HepG2 (cell line): ENCODE results near the gene SIRPA. TPM values are rescaled to one million over a fixed set of nuclear protein-coding genes. Genes with fewer than 3 reads are reported as not detected.
A peak's percentile ranks its signal among the peaks of the same experiment; 100 is the strongest.

Experiments used
- ARID2 ChIP-seq: sonication (generic); formaldehyde crosslinking; IDR thresholded peaks from 2 replicates; pipeline ENCODE4 v1.8.1; 2022; ENCODE audit warnings: mild to moderate bottlenecking, missing genetic modification reagents, borderline replicate concordance
- ERF ChIP-seq: IDR thresholded peaks from 2 replicates; pipeline ENCODE4 v1.6.1; 2018; ENCODE audit warnings: missing biosample characterization, missing genetic modification reagents
- EZH2 ChIP-seq: conservative IDR thresholded peaks from 2 replicates; pipeline ENCODE4 v1.6.1; 2012; ENCODE audit warnings: mild to moderate bottlenecking, low read depth, low read length, moderate library complexity
- GTF3A ChIP-seq: sonication (generic); formaldehyde crosslinking; conservative IDR thresholded peaks from 2 replicates; pipeline ENCODE4 v1.4.0; 2020; ENCODE audit warnings: mild to moderate bottlenecking, missing genetic modification reagents
- HES4 ChIP-seq: sonication (generic); formaldehyde crosslinking; IDR thresholded peaks from 2 replicates; pipeline ENCODE4 v1.9.0; 2021; ENCODE audit warnings: mild to moderate bottlenecking, missing genetic modification reagents, borderline replicate concordance
- KLF16 ChIP-seq, 2 experiments: sonication (generic) in 1 of 2; formaldehyde crosslinking in 1 of 2; IDR thresholded peaks; 2 replicates each; pipeline versions ENCODE4 v1.6.1 to v1.8.0; 2016 to 2023; ENCODE audit warnings: missing genetic modification reagents in 2 of 2, missing compliant biosample characterization in 1 of 2
- MBNL3 ChIP-seq: fragments of 250-450 bp; sonication (Bioruptor Pico); conservative IDR thresholded peaks from 2 replicates; pipeline ENCODE4 v1.8.0; 2022; ENCODE audit warnings: mild to moderate bottlenecking, inconsistent platforms
- MLX ChIP-seq: IDR thresholded peaks from 2 replicates; pipeline ENCODE4 v1.6.1; 2016
- NR0B2 ChIP-seq: sonication (generic); formaldehyde crosslinking; IDR thresholded peaks from 2 replicates; pipeline ENCODE4 v1.4.0; 2020; ENCODE audit warnings: mild to moderate bottlenecking, missing genetic modification reagents
- PAWR ChIP-seq: sonication (generic); formaldehyde crosslinking; IDR thresholded peaks from 2 replicates; pipeline ENCODE4 v1.4.0; 2020; ENCODE audit warnings: missing genetic modification reagents, mild to moderate bottlenecking, borderline replicate concordance
- RBM22 ChIP-seq: fragments of 200-400 bp; formaldehyde crosslinking; optimal IDR thresholded peaks from 2 replicates; pipeline ENCODE3; 2017; ENCODE audit warnings: mild to moderate bottlenecking, low read length, moderate library complexity
- RFX3 ChIP-seq: IDR thresholded peaks from 2 replicates; pipeline ENCODE4 v1.6.1; 2016; ENCODE audit warnings: missing biosample characterization, missing genetic modification reagents
- RXRB ChIP-seq: IDR thresholded peaks from 2 replicates; pipeline ENCODE4 v1.6.1; 2016; ENCODE audit warnings: borderline replicate concordance, missing genetic modification reagents, missing compliant biosample characterization
- SCMH1 ChIP-seq: sonication (generic); formaldehyde crosslinking; IDR thresholded peaks from 2 replicates; pipeline ENCODE4 v1.9.0; 2021; ENCODE audit warnings: missing genetic modification reagents, mild to moderate bottlenecking, borderline replicate concordance
- XRCC5 ChIP-seq: fragments of 200-400 bp; formaldehyde crosslinking; optimal IDR thresholded peaks from 2 replicates; pipeline ENCODE3; 2017; ENCODE audit warnings: mild to moderate bottlenecking, low read length
- ZFP62 ChIP-seq: sonication (generic); formaldehyde crosslinking; IDR thresholded peaks from 2 replicates; pipeline ENCODE4 v1.4.0; 2020; ENCODE audit warnings: missing genetic modification reagents
- ZMYM4 ChIP-seq: sonication (generic); formaldehyde crosslinking; IDR thresholded peaks from 2 replicates; pipeline ENCODE4 v1.8.1; 2023; ENCODE audit warnings: mild to moderate bottlenecking, missing genetic modification reagents
- ZNF205 ChIP-seq: IDR thresholded peaks from 2 replicates; pipeline ENCODE4 v1.6.1; 2018; ENCODE audit warnings: missing biosample characterization, missing genetic modification reagents
- ZNF263 ChIP-seq: sonication (generic); formaldehyde crosslinking; IDR thresholded peaks from 2 replicates; pipeline ENCODE4 v1.4.0; 2020; ENCODE audit warnings: missing genetic modification reagents
- ZNF280B ChIP-seq: sonication (generic); formaldehyde crosslinking; IDR thresholded peaks from 2 replicates; pipeline ENCODE4 v1.5.0; 2020; ENCODE audit warnings: missing genetic modification reagents, mild to moderate bottlenecking, borderline replicate concordance
- ZNF280D ChIP-seq: sonication (generic); formaldehyde crosslinking; IDR thresholded peaks from 2 replicates; pipeline ENCODE4 v1.5.1; 2020; ENCODE audit warnings: mild to moderate bottlenecking, missing genetic modification reagents
- ZNF343 ChIP-seq: sonication (generic); formaldehyde crosslinking; IDR thresholded peaks from 2 replicates; pipeline ENCODE4 v1.4.0; 2020; ENCODE audit warnings: mild to moderate bottlenecking, missing genetic modification reagents
- ZNF549 ChIP-seq: sonication (generic); formaldehyde crosslinking; IDR thresholded peaks from 2 replicates; pipeline ENCODE4 v1.5.0; 2020; ENCODE audit warnings: missing genetic modification reagents
- ZNF564 ChIP-seq: sonication (generic); formaldehyde crosslinking; IDR thresholded peaks from 2 replicates; pipeline ENCODE4 v1.8.1; 2023; ENCODE audit warnings: mild to moderate bottlenecking, missing genetic modification reagents
- ZNF570 ChIP-seq: sonication (generic); formaldehyde crosslinking; IDR thresholded peaks from 2 replicates; pipeline ENCODE4 v1.4.0; 2020; ENCODE audit warnings: mild to moderate bottlenecking, missing genetic modification reagents, borderline replicate concordance
- ZNF772 ChIP-seq: sonication (generic); formaldehyde crosslinking; IDR thresholded peaks from 2 replicates; pipeline ENCODE4 v1.5.0; 2020; ENCODE audit warnings: mild to moderate bottlenecking, missing genetic modification reagents
- ZSCAN31 ChIP-seq: sonication (generic); formaldehyde crosslinking; IDR thresholded peaks from 2 replicates; pipeline ENCODE4 v1.5.0; 2020; ENCODE audit warnings: low read depth, mild to moderate bottlenecking, missing genetic modification reagents
- polyA plus RNA-seq, 8 experiments: library from polyadenylated mRNA; depleted of rRNA in 3 of 8; stranded (reverse) in 7 of 8; unstranded in 1 of 8; fragments of >200 nt; fragmentation: Illumina TruSeq in 4 of 8; extraction: Trizol in 4 of 8; gene quantifications; 2 replicates each; pipeline versions ENCODE4 v1.2.1 to v1.2.3, GENCODE V29; 2011 to 2016; ENCODE audit warnings: low read depth in 4 of 8, missing spikeins in 1 of 8, mixed read lengths in 1 of 8; ENCODE audit not compliant: insufficient read depth in 1 of 8
- total RNA-seq, 5 experiments: library from RNA; depleted of rRNA; stranded (reverse); fragments of >200 nt; fragmentation: Illumina TruSeq; extraction: Trizol; gene quantifications; 2 replicates each; pipeline ENCODE4 v1.2.3, GENCODE V29; 2016; ENCODE audit warnings: low read depth in 1 of 5

SIRPA gene
- total and polyA plus RNA-seq, 2 of the 13 experiments (the other 11 are each of a cell fraction or from before 2014, with no cell fraction given): 7.2 to 17.6 TPM

- no peak for TF ChIP-seq ZNF280B (CRISPR knock-in tag)
- TF ChIP-seq PAWR (CRISPR knock-in tag): no peak
- TF ChIP-seq MLX: no peak
- TF ChIP-seq ZNF549 (CRISPR knock-in tag): no peak
- TF ChIP-seq ZNF280D (CRISPR knock-in tag): no peak
- no peak for TF ChIP-seq NR0B2 (CRISPR knock-in tag)
- TF ChIP-seq EZH2: no peak
- TF ChIP-seq ZSCAN31 (CRISPR knock-in tag): no peak
- TF ChIP-seq ERF (CRISPR knock-in tag): no peak
- TF ChIP-seq ZMYM4: no peak
- TF ChIP-seq ARID2: no peak
- no peak for TF ChIP-seq ZNF205 (CRISPR knock-in tag)
- no peak for TF ChIP-seq RBM22
- no peak for TF ChIP-seq SCMH1 (CRISPR knock-in tag)
- TF ChIP-seq RXRB (CRISPR knock-in tag): no peak
- TF ChIP-seq HES4 (CRISPR knock-in tag): no peak
- no peak for TF ChIP-seq ZNF343 (CRISPR knock-in tag)
- TF ChIP-seq ZNF772 (CRISPR knock-in tag): no peak; the same call in 1 of the 2 replicates
- TF ChIP-seq ZFP62 (CRISPR knock-in tag): no peak
- TF ChIP-seq KLF16 (CRISPR knock-in tag; IDR thresholded peaks at IDR 0.05): no peak
- peak; percentile 14 for TF ChIP-seq XRCC5
- TF ChIP-seq ZNF564 (CRISPR knock-in tag): no peak
- peak; percentile 64 for TF ChIP-seq RFX3 (CRISPR knock-in tag)
- TF ChIP-seq GTF3A: no peak
- no peak for TF ChIP-seq ZNF570
- TF ChIP-seq ZNF263 (CRISPR knock-in tag): no peak
- no peak for TF ChIP-seq MBNL3
Measured at GRCh38 chr20:1874450-1875182, 20.6 kb upstream of the SIRPA start (continued).
